Omental fat pad (tissue), 4 donors: ENCODE data around the gene SH2D1A. TPM values are rescaled to one million over a fixed set of nuclear protein-coding genes. Genes with fewer than 3 reads are reported as not detected.
"Not testable (repeated sequence)": the region's sequence is repeated elsewhere in the genome, so short reads cannot be mapped to it uniquely, and the experiment has no call there.

Experiments used
- ATAC-seq: fragments of 150-250 bp; one replicate; pipeline ENCODE4 v1.9.1; 2016; ENCODE audit warnings: mild to moderate bottlenecking, moderate library complexity; ENCODE audit not compliant: low FRiP score
- DNase-seq: peaks from one replicate; pipeline ENCODE4 v3.0.0-alpha.2; 2019; ENCODE audit warnings: low spot score
- CTCF ChIP-seq, 3 donors: fragments of 450-650 bp; IDR thresholded peaks; one replicate each; pipeline ENCODE4 v1.5.1; 2016 to 2017; ENCODE audit warnings: antibody characterized with exemption in 3 of 3, mild to moderate bottlenecking in 3 of 3, moderate library complexity in 2 of 3
- total RNA-seq, 4 donors: library from RNA; depleted of rRNA; stranded (reverse); fragments of >200 nt; gene quantifications; one replicate each; pipeline ENCODE4 v1.1.0, GENCODE V29; 2016

The SH2D1A gene
- total RNA-seq, 4 donors from 2014 or later: 0.93 to 4.9 (median 2.8) TPM

DNA sequence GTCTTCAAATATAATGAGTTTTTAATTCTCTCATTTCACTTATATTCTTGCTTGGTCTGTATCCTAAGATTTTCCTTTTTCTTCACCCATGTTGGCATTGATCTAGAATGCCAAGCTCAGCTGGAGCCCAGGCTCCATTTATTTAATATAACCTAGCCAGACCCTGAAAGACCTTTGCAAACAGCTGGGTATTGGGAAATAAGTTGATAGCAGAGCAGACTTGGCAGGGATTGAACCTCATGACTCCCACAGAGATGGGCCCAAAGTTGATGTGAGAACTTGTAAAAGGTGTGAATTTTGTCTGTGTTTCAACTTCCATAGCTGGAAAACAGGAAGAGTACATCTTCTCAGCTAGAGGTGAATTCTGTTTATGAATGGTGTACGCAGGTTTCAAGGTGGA lies 59.5 kb downstream of the SH2D1A start:
- no peak for TF ChIP-seq CTCF (IDR thresholded peaks at IDR 0.05)
- ATAC-seq (peak; percentile 6), DNase-seq (no peak)

- DNase-seq: no peak
- peak; percentile 89 for ATAC-seq
- no peak for TF ChIP-seq CTCF (IDR thresholded peaks at IDR 0.05)
Observed at GRCh38 chrX:124406294-124407014, 60.1 kb downstream of the SH2D1A start.

- ATAC-seq (no peak), DNase-seq (no peak)
- TF ChIP-seq CTCF (IDR thresholded peaks at IDR 0.05): no peak
Observed at GRCh38 chrX:124407226-124407625, 60.9 kb downstream of the SH2D1A start.

DNA sequence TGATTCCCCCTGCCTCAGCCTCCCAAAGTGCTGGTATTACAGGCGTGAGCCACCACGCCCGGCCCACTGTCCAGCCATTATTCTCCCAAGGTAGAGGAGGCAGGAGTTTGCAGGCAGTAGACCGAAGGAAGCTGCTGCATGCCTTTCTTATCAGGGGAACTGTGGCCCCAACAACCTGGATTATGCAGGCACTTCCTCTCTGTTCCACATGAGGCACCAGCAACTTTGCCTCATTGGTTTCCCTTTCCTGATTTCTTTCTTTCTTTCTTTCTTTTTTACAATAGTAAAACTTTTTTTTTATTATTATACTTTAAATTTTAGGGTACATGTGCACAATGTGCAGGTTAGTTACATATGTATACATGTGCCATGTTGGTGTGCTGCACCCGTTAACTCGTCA lies 62.0 kb downstream of the SH2D1A start:
- DNase-seq, ATAC-seq: not testable (repeated sequence)

DNA sequence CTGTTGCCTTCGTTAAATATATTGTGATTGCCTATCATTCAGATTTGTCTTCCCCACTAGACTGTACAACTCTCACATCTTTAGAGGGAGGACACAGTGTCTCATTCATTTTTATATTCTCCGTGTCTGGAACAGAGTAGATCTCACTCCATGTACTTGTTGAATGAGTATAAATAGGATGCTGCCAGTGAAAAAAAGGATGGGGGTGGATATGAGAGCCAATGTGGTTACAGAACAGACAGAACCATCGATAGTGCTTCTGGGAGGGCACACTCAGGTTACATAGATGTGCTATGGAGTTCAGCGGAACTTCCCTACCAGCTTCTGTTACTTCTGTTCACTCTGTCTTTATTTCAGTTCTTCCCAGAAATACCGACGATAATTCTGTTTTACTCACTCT lies 66.9 kb downstream of the SH2D1A start:
- ATAC-seq: no peak
- no peak for TF ChIP-seq CTCF (IDR thresholded peaks at IDR 0.05)
- DNase-seq: no peak

- DNase-seq (no peak), ATAC-seq (no peak)
- TF ChIP-seq CTCF (IDR thresholded peaks at IDR 0.05): no peak
Observed at GRCh38 chrX:124414281-124414680, 67.9 kb downstream of the SH2D1A start.

- TF ChIP-seq CTCF (IDR thresholded peaks at IDR 0.05): no peak
- ATAC-seq: no peak
Observed at GRCh38 chrX:124415115-124415800, 68.9 kb downstream of the SH2D1A start.

More at GRCh38 chrX:124415115-124415800, 68.9 kb downstream of the SH2D1A start:
- no peak for DNase-seq
